ENCODE results near the gene SFXN5.

DNA sequence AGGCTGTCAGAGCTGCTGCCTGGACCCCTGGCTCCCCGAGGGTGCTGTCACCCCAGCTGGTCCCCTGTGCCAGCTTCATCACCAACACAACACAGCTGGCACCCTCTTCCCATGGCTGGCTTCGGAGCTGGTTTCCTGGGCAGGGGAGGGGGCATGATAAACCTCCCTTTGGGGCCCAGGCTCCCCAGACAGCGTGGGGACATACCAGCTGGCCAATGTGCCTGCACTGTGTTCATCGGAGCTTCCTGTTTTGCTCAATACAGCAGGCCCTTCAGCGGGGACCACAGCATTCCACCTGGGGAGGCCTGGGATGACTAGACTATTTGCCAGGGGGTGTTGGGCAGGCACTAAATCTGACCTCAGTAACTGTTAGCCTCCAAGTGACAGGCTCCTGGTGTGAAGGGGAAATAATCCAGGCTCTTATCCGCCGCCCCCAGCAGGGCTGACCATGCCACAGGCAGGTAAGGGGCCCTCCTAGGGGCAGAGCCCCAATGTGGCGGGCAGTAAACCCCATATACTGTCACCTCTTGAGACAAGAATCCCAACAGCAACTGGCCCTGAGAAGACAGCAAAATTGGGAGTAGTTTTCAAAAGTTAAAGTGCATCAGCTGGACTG lies 109.6 kb downstream of the SFXN5 start:
- TF ChIP-seq, protein P1, sequence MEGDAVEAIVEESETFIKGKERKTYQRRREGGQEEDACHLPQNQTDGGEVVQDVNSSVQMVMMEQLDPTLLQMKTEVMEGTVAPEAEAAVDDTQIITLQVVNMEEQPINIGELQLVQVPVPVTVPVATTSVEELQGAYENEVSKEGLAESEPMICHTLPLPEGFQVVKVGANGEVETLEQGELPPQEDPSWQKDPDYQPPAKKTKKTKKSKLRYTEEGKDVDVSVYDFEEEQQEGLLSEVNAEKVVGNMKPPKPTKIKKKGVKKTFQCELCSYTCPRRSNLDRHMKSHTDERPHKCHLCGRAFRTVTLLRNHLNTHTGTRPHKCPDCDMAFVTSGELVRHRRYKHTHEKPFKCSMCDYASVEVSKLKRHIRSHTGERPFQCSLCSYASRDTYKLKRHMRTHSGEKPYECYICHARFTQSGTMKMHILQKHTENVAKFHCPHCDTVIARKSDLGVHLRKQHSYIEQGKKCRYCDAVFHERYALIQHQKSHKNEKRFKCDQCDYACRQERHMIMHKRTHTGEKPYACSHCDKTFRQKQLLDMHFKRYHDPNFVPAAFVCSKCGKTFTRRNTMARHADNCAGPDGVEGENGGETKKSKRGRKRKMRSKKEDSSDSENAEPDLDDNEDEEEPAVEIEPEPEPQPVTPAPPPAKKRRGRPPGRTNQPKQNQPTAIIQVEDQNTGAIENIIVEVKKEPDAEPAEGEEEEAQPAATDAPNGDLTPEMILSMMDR (conservative IDR thresholded peaks at IDR 0.05): no peak
- TF ChIP-seq EZH2 (IDR thresholded peaks at IDR 0.05; ENCODE audit: low read depth): no peak

Measured in PC-9 (cell line).